HG02884 (cell line): ENCODE measurements around the gene TLE4.
A peak's percentile ranks its signal among the peaks of the same experiment; 100 is the strongest.
"Not testable (repeated sequence)": the region's sequence is repeated elsewhere in the genome, so short reads cannot be mapped to it uniquely, and the experiment has no call there.

Experiments
- ATAC-seq: cut with Tn5 transposase; IDR thresholded peaks from one replicate; pipeline ENCODE4 v1.9.1; 2021; ENCODE audit warnings: mild to moderate bottlenecking, moderate library complexity; ENCODE audit not compliant: unreplicated experiment

TLE4 gene

GRCh38 chr9:79630521-79631403, 59.0 kb downstream of the TLE4 start:
- ATAC-seq: peak; percentile 76

- no peak for ATAC-seq
Observed at GRCh38 chr9:79632060-79632459, 60.3 kb downstream of the TLE4 start.

- no peak for ATAC-seq
Observed at GRCh38 chr9:79632705-79633104, 60.9 kb downstream of the TLE4 start.

GRCh38 chr9:79633558-79633957, 61.8 kb downstream of the TLE4 start:
- ATAC-seq: no peak

GRCh38 chr9:79637177-79637925, 65.6 kb downstream of the TLE4 start:
- ATAC-seq: no peak

GRCh38 chr9:79638806-79639205, 67.0 kb downstream of the TLE4 start:
- ATAC-seq: no peak

GRCh38 chr9:79639354-79639753, 67.6 kb downstream of the TLE4 start:
- ATAC-seq: no peak

- not testable (repeated sequence) for ATAC-seq
Observed at GRCh38 chr9:79640067-79640466, 68.3 kb downstream of the TLE4 start.

GRCh38 chr9:79641070-79641469, 69.3 kb downstream of the TLE4 start:
- no peak for ATAC-seq

GRCh38 chr9:79642671-79643070, 70.9 kb downstream of the TLE4 start:
- no peak for ATAC-seq

GRCh38 chr9:79644048-79644447, 72.3 kb downstream of the TLE4 start:
- no peak for ATAC-seq

GRCh38 chr9:79644601-79645000, 72.8 kb downstream of the TLE4 start:
- no peak for ATAC-seq

GRCh38 chr9:79645110-79645509, 73.3 kb downstream of the TLE4 start:
- no peak for ATAC-seq

- ATAC-seq: no peak
Observed at GRCh38 chr9:79646096-79646495, 74.3 kb downstream of the TLE4 start.

GRCh38 chr9:79651251-79651795, 79.6 kb downstream of the TLE4 start:
- ATAC-seq: no peak

- no peak for ATAC-seq
Observed at GRCh38 chr9:79652598-79652997, 80.8 kb downstream of the TLE4 start.

- not testable (repeated sequence) for ATAC-seq
Observed at GRCh38 chr9:79654591-79655382, 83.0 kb downstream of the TLE4 start.

- no peak for ATAC-seq
Observed at GRCh38 chr9:79655551-79655950, 83.8 kb downstream of the TLE4 start.

- ATAC-seq: no peak
Observed at GRCh38 chr9:79656169-79656568, 84.4 kb downstream of the TLE4 start.

- no peak for ATAC-seq
Observed at GRCh38 chr9:79657891-79658290, 86.1 kb downstream of the TLE4 start.

GRCh38 chr9:79658926-79659325, 87.2 kb downstream of the TLE4 start:
- ATAC-seq: no peak
